Measurements from ENCODE around the gene RIT2.

- TF ChIP-seq CTCF (IDR thresholded peaks at IDR 0.05) (no peak), EZH2phosphoT487 (IDR thresholded peaks at IDR 0.05) (no peak)
These were observed 102.0 kb downstream of the RIT2 start for GRCh38 chr18:43013486-43013885.
